Measurements from ENCODE around the gene GRK5.

DNA sequence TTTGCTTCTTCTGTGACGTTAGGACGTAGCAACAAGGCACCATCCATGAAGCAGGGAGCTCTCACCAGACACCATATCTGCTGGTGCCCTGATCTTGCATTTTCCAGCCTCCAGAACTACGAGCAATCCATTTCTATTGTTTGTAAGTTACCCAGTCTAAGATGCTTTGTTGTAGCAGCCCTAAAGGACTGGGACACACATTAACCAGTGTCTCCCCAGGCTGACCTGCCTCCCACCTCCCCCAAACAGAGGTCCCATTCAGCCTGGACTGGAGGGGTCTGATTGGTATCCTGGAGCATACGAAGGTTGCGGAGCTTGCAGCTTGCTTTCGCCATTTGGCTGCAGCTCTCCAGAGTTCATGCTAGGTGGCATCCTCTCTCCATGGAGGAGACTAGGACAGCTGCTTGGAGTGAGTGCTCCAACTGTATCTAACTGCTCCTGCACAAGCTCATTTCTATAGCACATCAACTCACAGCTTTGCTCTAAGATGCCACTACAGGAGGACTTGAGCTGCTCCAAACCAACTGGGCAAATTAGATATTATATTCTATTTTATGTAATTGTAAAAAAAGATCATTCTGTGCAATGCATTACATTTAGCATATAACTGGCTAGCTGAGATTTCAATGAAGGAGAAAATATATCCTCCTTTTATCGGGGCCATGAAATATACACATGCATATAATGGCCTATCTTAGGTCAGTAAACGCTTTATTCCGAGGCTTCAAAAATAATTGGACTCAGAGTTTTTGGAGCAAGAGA lies 8.0 kb upstream of the GRK5 start:
- TF ChIP-seq, protein P1, sequence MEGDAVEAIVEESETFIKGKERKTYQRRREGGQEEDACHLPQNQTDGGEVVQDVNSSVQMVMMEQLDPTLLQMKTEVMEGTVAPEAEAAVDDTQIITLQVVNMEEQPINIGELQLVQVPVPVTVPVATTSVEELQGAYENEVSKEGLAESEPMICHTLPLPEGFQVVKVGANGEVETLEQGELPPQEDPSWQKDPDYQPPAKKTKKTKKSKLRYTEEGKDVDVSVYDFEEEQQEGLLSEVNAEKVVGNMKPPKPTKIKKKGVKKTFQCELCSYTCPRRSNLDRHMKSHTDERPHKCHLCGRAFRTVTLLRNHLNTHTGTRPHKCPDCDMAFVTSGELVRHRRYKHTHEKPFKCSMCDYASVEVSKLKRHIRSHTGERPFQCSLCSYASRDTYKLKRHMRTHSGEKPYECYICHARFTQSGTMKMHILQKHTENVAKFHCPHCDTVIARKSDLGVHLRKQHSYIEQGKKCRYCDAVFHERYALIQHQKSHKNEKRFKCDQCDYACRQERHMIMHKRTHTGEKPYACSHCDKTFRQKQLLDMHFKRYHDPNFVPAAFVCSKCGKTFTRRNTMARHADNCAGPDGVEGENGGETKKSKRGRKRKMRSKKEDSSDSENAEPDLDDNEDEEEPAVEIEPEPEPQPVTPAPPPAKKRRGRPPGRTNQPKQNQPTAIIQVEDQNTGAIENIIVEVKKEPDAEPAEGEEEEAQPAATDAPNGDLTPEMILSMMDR (IDR thresholded peaks at IDR 0.05; ENCODE audit: low read depth, low read length): peak; percentile 62
- TF ChIP-seq EZH2phosphoT487 (IDR thresholded peaks at IDR 0.05; ENCODE audit: low read depth): no peak

Measured in OCI-LY3 (cell line).